ENCODE data around the gene JUP.

Gene JUP

DNA sequence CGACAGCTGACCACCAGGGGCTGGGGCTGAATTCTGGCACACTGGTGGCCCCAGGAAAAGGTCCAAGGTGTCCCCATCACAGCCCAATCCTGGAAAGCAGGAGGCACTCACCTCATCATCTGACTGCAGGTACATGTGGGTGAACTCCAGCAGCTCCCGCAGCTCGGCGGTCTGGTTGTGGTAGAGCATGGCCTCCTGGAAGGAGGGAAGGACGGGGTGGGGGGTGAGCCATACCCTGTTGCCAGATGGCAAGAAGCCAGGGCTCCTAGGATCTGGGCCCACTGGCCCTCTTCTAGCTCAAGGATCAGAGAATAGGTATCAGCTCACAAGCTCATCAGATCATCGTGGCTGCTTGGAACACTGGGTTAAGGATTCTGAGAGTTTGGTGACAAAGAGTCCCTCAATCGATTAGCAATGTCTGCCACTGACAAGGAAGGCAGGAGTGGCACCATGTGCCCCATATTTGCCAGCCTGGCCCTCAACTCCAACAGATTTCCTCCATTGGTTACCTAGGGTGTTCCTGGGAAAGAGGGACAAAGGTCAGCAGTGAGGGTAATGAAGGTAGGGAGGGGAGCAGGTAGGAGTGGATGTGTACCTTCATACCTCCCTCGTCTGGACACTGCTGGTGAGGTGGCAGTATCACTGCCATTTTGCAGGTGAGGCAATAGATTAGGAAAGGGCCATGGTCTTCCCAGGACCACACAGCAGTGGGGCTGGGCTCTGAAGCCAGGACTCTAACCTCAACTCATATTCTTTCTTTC is 20.4 kb upstream of the JUP start:
- DNase-seq = no peak

DNA sequence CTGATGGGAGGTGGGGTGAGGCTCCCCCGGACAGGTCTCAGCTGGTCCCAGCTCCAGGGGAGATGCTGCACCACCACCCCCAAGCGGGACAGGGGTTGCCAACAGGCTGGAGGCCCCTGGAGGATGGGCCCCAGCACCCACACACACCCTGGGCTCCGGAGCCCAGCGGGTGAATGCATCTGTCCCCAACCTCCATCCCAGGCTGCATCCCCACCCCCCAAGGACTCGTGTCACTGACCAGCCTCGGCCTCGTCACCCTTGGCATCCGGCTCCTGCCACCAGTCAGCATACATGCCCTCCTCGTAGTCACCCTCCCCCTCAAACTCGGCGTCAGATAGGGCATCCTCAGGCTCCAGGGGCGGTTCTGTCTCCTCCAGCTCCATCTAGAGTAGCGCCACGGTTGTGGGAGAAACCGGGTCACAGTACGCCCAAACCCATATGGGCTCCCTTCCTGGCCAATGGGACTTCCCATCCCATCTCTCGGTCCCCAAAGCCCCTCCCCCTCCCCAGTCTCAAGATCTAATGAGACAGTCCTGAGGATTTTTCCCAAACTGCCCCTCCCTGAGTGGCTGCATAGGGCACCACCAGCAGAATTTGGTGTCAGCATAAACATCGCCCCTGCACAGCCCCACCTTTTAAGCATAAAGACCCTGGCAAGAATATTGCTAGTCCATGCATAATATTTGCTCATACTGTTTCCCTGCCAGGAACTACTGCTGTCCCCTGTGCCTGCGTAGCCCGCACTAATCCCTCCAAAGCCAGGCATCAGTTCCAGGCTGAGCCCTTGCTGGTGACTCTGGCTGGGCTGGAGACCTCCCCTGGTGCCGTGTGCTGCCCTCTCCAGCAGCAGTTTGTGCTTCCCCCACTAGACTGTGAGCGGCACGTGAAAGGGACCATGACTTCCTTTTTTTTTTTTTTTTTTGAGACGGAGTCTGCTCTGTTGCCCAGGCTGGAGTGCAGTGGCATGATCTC is 16.8 kb upstream of the JUP start:
- DNase-seq = no peak

DNA sequence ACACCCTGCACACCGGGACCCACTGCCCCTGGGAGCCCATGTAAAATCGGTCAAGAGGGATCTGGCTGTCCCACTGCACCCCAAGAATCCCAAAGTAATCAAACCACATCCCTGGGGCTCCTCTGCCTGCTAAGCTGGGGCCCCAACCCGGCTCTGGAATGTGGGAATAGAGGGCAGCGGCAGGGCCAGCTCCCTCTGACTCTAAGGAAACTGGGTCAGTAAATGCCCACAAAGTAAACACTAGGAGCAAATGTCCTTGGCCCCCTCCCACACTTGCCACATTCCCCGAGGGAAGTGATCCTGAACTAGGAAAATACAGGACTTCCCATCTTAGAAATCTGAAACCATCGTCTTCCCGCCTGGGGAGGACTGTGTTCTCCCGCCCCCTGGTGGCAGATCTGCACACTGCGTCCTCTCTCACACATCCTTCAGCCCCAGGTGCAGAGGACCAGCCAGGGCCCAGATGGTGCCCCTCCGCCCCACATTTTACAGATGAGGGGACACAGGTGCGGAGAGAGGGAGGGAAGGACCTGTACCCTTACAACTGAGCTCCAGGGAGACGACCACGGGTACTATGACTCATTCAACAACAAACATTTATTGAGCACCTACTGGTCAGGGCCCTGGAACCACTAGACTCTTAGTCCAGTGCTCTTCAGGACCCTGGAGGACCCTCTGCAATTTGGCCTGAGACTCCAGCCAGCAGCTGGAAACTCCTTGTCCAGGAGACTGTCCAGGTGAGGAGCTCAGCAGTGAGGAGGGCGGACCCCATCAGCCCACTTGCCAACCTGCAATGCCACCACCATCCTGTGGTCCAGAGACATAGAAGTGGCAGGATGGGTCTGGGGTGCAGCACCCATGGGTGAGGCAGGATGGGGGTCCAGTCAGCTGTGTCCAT is 15.1 kb upstream of the JUP start:
- peak; percentile 91 for DNase-seq

DNA sequence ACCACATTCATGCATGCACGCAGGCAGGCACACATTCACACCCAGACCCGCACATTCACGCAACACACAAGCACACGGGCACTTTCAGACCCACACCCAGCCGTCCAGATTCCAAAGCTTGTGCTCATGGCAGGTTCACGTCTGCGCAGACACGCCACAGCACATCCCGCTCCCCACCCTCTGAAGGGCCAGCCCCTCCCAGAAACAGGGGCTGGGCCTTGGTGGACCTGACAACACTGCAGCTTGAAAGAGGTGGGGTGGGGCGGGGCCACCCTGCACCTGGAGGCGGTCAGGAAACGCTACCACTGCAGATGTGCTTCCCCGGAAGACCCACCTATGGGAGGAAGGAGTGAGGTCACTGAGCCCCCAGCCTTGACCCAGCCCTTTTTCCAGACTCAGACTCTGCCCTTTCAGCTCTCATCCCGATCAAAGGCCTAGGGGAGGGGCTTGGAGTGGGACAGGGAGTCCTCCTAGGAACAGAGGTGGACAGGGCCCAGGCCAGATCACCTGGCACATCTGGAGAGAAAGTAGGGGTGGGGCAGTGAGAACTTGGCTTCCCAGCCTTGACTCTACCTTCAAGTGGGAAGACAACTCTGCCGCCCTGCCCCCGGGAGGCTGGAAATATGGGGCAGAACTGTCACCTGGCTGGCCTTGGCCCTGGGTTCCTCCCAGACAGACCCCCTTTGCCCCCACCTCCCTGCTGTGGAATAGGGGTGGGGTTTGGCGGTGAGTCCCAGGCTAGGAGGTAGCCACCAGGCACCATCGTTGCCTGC is 14.3 kb upstream of the JUP start:
- DNase-seq = peak; percentile 55

GRCh38 chr17:41799366-41799765 is 12.9 kb upstream of the JUP start:
- DNase-seq = peak; percentile 22

- no peak for DNase-seq
Observed at GRCh38 chr17:41797377-41797776, 10.9 kb upstream of the JUP start.

DNA sequence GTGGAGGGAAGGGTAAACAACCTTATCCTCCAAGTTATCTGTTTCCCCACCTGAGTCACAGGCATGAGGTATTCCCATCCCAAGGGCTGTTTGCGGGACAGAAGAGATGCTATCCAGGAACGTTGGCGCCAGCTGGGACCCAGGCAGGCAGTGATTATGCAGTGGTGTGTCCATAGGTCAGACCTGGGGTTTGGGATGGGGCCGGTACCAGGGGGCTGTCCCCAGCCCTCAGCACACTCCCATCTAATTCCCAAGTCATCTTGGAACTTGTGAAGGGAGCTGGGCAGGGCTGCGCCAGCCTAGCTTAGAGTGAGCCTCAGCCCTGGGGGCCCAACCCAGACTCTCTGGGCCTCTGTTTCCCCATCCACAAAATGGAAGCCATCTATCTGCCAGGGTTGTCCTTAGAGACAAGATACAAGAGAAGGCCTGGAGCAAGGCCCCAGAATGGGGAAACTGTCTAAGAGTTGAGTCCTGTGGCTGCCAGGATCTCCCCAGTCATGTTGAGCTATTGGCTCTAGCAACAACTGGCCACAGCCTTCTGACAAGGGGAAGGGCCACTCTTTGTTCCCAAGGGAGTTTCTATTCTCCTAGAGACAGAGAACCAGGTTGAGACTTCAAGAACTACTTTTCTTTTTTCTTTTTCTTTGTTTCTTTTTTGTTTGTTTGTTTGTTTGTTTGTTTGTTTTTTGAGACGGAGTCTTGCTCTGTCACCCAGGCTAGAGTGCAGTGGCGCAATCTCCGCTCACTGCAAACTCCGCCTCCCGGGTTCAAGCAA is 9.8 kb upstream of the JUP start:
- no peak for DNase-seq

GRCh38 chr17:41794540-41794975 is 8.0 kb upstream of the JUP start:
- DNase-seq = no peak

DNA sequence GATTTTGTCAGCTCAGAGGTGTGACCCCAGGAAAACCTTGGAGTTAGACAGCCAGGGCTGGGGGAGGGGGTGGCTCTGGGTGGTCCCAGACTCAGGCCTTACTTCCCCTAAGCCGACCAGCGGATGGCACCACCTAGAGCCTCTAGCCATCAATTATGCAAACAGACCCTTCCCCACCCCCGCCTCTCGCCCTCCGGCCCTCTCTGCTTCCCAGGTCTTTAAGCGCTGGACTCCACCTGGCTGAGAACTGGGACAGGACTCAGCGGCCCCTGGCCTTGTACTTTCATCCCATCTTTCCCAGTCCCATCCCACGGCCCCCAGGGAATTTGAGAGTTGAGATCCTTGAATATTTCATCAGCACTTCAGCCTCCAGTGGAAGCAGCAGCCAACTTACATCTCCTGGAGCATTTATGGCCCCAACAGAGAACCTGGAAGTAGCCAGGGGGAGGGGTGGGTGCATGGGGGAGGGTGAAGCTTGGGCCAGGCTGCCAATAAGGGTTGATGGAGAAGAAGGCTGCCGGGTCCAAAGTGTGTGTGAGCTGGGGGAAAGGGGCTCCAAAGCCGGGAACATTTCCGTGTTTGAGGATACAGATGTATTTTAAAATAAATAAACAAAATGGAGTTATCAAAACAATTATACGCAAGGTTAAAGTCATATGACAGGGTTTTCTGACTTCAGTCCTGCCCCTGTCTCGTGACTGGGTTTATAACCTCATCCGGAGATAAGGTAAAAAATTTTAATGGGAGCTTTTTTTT is 7.5 kb upstream of the JUP start:
- DNase-seq = no peak

DNA sequence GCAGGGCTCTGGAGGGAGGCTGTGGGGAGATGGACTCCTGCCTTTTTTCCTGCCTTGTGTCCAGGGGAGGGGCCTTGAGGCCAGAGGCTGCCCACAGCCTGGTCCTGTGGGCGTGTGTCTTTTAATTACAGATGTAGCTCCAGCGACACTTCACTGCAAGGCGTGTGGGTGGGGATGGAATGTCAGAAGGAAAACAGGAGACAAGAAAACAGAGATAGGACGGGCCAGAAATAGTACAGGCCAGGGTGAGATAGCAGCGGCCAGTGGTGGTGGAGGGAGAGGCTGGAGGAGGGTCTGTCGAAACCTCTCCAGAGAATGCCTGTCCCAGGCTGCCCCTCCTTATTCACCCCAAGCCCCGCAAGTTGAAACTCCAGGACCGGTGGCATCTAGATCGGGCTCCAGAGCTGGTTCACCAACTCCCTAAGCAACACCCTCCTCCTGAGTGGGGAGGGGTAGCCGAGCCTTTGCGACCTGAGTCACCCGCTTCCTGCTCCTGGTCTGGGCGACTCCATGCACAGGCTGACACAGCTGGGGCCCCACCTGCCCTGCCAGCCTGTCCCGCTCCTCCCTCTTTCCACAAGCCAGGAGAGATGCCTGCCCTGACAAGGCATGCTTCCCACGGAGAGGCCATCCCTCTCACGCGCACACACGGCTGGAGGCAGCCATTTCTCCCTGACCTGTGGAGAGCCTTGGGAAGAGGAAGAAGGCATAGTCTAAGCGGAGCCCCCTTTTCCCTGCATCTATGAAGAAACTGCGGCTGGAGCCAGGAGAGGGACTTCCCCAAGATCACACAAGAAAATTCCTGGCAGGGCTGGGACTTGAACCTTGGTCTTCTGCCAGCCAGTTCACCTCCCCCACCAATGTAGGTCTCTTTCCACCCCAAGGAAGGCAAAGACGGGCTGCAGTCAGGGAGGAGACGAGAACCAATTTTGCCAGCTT is 6.6 kb upstream of the JUP start:
- peak; percentile 42 for DNase-seq

DNA sequence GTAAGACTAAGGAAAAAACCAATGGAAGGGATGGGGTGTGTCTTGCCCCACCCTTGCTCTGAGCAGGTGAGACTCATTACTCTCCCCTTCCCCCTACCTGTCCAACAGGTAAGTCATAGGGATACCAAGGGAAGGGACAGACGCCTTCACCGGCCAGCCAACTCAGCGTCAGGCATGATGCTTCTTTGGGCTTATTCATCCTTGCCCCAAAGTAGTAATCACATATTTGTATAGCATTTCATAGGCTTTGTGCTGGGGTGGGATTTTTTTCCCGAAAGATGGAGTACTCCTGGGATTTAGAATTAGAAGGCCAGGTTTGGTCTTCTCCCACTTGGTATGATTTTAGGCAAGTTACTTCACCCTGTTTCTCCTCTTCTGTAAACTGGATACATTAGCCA is 509 bp upstream of the JUP start:
- DNase-seq = no peak

- no peak for DNase-seq
Observed at GRCh38 chr17:41785859-41786226, 668 bp downstream of the JUP start.

DNA sequence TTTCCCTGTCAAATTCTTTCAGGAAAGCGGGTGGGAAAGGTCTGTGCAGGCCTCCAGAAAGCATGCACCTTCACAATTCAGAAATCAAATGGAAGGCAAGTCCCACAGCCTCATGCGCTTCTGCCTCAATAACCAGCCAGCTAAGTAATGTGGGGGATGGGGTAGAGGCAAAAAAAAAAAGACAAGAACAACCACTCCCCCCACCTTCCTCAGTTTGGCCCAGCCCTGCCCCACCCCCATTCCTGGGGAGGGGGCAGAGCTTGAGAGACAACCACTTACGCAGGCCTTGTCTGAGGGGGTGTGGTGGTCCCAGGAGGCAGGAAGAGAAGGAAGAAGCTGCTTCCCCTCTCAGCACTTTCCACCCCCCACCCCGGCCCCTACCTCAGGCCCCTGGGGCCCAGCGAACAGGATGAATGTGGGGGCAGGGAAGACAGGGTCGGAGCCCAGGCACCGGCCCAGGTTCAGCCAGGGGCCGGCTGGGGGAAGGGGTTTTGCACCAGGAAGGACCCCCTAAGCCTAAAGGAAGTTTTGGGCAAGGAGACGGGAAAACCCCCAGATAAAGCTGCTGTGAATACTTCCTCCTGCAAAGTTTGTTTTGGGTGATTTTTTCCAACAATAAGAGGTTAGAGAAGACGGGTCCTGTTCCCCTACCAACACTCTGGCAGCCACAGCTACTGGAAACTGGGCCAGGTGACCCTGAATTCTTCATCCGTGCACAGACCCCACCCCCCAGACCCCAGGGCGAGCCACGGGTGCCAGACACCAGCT is 1.2 kb downstream of the JUP start:
- DNase-seq = peak; percentile 77

DNA sequence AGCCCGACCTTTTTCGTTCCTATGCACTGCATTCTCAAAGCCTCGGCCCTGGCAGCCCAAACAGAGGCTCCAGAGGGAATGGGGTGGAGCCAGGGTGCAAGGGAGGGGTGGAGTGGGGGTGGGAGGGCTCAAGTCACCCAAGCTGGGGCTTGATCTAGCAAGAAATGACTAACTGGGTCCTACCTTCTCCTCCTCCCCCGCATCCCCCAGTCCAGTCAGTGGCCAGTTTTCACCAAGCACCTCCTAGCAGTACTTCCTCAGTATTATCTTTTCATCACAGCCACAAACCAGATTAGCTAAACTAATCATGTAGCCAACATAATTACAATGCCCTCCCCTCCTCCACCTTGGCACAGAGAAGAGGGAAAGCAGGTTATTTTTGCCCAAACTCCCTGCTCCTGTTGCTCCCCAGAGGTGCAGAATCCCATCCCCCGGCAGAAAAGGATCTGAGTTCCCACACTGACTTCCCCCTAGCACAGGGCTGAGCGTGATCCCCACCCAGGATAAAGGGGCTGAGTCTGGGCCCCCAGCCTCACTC is 2.2 kb downstream of the JUP start:
- DNase-seq = no peak

- no peak for DNase-seq
Observed at GRCh38 chr17:41782142-41782541, 4.4 kb downstream of the JUP start.

DNA sequence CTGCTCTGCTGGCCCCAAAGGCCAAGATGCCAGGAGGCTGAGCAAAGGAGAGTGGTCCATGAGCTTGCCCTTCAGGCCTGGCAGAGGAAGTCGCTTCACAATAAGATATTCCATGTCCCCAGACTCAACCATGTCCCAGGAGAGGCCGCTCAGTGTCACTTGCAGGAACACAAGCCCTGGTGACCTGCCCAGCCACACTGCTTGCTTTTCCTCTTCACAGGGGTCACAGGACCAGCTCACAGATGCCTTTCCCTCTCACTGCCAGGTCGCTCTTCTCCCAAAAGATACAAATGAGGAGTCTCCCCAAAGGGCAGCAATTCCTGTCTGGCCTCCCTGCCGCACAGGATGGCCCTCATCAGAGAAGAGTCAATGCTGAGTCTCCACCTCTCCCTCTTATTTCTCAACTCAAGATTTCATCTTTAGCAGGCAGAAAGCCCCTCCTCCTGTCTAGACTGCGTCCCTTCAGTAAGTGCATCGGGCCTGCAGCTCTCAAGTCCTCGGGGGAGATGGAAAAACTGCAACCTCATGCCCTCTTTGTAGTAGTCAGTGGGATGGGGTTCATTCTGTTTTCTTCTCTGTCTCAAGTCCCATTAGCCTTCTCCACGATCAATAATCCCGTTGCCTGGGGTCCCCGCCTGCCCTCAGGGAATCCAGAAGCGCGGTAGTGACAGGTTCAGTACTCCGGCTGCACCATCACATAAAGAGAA is 5.0 kb downstream of the JUP start:
- no peak for DNase-seq

DNA sequence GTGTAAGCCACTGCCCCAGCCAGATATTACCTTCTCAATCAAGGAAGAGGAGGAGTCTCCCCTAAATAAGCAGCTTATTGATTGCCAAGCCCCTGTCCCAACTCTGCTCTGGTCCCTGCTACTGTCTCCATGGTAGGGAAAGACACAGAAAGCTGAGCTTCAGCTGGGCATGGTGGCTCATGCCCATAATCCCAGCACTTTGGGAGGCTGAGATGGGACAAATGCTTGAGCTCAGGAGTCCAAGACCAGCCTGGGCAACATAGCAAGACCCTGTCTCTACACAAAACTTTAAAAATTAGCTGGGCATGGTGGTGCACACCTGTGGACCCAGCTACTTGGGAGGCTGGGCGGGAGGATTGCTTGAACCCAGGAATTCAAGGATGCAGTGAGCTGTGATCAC is 6.6 kb downstream of the JUP start:
- no peak for DNase-seq

Data from femur (tissue), 1 donor.